ENCODE data around the gene ANXA5.
"Not testable (repeated sequence)": the region's sequence is repeated elsewhere in the genome, so short reads cannot be mapped to it uniquely, and the experiment has no call there.

Gene ANXA5
- total RNA-seq = 79.2 to 130 reads per million in 2 donors

DNA sequence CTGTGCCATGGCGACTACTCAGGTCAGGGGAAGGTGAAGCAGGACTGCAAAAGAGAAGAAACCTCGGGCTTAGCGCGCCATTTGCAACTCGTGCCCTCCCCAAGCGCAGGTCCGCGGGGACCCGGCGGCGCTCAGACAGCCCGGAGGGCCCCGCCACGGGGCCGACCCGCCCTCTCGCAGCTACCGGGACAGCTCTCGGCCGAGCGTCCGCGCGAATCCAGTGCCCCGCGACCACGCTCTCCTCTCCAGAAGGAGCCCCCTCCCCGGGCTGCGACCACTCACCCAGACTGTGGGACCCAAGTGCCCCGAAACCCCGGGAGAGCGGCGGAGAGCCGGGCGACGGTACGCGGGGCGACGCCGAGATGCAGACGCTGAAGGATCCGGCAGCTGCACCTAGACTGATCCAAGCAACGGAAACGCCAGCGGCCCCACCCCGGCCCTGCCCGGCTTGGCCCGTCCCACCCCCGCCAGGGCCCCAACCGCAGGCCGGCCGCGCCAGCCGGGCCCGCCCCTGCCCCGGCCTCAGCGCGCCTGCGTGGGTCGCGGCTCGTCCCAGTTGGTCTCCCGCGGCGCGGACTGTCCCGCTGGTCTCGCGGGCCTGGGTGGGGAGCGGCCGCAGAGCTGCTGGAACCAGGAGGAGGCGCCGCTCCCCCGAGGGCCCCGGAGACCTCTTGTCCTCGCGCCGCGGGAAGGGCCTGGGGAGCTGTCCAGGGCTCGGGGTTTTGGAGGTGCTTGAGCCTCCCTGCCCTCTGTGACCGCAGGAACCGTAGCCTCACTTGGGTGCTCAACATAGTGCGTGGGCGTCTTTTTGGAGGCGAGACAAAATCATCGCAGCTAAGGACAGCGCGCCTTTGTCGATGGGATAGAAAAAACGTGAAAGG, at the start of gene ANXA5:
Gene ANXA5 (minus strand): TSS at position 400 of the 881 bp plus-strand sequence. CDS start 391 bp downstream, at position 9.
- peak; percentile 47 for DNase-seq

DNA sequence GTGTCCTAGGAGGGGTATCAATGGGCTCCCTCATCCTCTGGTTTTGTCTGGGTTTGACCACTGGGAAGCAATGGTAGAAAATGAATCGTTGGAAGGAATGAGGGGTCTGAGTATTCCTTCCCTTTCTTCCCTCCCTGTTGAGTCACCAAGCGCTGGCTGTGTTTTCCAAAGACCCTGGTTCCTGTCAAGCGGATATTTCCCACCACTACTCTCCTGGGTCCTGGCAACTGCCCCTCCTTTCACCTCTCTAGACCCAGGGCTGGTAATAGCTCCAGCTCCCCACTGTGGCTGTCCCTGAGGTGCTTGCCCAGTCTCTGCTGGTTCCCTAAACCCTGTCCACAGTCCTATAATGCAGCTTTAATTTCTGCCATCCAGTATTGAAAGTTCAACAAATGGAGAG, 46.0 kb upstream of the ANXA5 start:
- DNase-seq = no peak

GRCh38 chr4:121741751-121742150, 45.0 kb upstream of the ANXA5 start:
- DNase-seq = no peak

DNA sequence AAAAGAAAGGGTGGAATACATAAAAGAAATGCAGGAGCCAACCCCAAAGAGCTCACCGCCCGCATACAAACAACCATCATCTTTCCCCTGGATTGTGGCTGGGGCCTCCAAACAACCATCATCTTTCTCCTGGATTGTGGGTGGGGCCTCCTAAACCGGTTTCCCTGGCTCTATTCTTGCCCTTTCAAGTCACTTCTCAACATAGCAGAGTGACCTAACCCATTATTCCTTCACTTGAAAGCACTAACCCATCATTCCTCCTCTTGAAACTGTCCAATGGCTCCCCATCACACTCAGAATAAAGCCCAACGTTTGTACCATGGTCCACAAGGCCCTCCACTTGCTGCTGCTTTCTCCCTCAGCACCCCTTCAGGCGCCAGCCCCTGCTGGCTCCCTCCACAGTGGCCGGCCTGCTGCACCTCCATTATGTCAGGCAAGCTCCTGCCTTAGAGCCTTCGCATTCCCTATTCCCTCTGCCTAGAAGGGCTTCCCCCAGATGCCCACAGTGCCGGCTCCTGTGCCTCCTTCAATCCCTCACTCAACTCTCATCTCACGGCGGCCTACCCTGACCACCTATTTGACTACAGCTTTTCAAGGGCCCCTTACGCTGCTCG, 44.1 kb upstream of the ANXA5 start:
- DNase-seq = no peak

GRCh38 chr4:121739575-121739974, 42.8 kb upstream of the ANXA5 start:
- DNase-seq = no peak

- no peak for DNase-seq
Observed at GRCh38 chr4:121738780-121739535, 42.2 kb upstream of the ANXA5 start.

DNA sequence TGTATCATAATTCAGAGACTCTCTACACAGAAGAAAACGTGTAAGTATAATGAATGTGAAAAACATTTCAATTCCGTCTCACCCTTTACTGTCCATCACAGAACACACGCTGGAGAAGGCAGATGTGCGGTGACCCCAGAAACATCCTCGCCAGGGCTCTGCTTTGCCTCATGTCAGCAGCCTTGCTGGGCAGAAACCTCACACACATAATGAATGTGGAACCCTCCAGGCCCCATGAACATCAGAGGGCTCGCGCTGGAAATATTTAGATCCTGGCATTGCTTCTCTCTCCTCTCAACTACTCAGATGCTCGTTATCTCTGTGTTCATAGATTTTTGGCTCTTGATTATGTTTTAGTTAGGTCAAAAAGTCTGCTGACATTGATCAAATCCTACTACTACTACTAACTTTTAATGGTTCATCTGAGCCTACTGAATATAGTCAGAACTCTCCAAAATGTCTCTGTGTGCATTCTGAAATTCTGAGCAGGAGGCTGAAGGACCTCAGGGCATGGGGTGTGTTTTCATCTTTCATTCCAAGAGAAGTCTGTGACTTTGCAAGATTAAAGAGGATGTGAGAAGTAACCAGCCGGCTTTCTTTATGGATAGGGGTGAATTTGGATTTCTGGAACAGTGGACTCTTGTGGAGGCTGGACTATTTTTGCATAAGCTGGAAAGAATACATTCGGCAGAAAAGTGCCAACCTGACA, 41.2 kb upstream of the ANXA5 start:
- no peak for DNase-seq

GRCh38 chr4:121736735-121737351, 40.1 kb upstream of the ANXA5 start:
- DNase-seq = no peak

DNA sequence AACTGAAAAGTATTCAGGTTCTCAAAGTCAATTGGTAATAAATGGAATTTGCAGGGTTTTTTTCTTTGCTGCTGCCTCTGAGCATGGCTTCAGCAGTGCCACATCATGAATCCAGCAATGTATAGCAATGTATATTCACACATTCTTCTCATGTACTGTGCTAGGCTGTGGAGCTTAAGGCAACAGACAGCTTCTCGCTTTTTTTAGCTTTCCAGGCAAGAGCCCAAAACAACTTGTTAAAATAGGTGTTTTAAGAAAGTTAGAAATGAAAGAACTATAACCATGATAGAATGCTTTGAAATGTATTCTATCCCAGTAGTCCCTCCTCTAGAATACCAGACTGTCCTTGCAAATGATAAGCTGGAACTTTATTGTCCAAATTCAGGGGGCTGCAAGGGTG, 37.8 kb upstream of the ANXA5 start:
- DNase-seq = no peak

DNA sequence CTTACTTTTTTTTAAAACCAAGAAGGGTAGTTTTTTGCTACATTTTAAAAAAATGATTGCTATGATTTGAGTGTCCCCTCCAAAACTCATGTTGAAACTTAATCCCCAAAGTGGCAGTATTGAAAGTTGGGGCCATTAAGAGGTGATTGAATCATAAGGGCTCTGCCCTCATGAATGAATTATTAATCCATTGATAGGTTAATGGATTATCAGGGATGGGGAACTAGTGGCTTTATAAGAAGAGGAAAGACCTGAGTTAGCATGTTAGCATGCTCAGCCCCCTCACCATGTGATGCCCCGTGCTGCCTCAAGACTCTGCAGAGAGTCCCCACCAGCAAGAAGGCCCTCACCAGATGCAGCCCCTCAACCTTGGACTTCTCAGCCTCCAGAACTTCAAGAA, 37.2 kb upstream of the ANXA5 start:
- DNase-seq = no peak

DNA sequence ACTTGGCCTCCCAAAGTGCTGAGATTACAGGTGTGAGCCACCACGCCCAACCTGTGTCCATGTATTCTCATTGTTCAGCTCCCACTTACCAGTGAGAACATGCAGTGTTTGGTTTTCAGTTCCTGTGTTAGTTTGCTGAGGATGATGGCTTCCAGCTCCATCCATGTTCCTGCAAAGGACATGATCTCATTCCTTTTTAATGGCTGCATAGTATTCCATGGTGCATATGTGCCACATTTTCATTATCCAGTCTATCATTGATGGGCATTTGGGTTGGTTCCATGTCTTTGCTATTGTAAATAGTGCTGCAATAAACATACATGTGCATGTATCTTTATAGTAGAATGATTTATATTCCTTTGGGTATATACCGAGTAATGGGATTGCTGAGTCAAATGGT, 33.0 kb upstream of the ANXA5 start:
- DNase-seq = not testable (repeated sequence)

- no peak for DNase-seq
Observed at GRCh38 chr4:121728798-121729226, 32.0 kb upstream of the ANXA5 start.

DNA sequence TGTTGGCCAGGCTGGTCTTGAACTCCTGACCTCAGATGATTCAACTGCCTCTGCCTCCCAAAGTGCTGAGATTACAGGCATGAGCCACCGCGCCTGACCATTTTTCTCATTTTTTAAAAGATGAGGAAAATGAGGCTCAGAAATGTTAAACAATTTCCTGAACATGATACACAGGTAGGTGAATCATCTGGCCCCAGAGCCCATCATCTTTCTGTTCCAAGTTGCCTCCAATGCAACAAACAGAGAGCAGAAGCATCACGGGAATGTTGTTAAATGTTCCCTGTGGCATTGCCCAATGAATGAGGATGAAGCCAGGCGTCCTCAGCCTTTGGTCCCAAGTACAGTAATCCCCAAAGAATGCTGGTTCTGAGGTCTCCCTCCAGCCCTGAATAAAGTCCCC, 31.3 kb upstream of the ANXA5 start:
- DNase-seq = no peak

GRCh38 chr4:121726642-121727268, 30.0 kb upstream of the ANXA5 start:
- no peak for DNase-seq

GRCh38 chr4:121724671-121725070, 27.9 kb upstream of the ANXA5 start:
- no peak for DNase-seq

- no peak for DNase-seq
Observed at GRCh38 chr4:121721700-121722099, 24.9 kb upstream of the ANXA5 start.

- no peak for DNase-seq
Observed at GRCh38 chr4:121720109-121720508, 23.3 kb upstream of the ANXA5 start.

- no peak for DNase-seq
Observed at GRCh38 chr4:121717680-121718237, 21.0 kb upstream of the ANXA5 start.

- no peak for DNase-seq
Observed at GRCh38 chr4:121714548-121714947, 17.8 kb upstream of the ANXA5 start.

GRCh38 chr4:121712783-121713182, 16.0 kb upstream of the ANXA5 start:
- no peak for DNase-seq

- no peak for DNase-seq
Observed at GRCh38 chr4:121712001-121712651, 15.3 kb upstream of the ANXA5 start.
